HEK293 (cell line): Measurements from ENCODE around the gene PI4KB.

Source experiments
- CTCF ChIA-PET: fragments of 350-600 bp; formaldehyde crosslinking; extraction: SDS; loops from one replicate; lab custom pipeline; 2021; ENCODE audit warnings: antibody characterized with exemption; lab: Yijun Ruan, JAX
- POLR2A ChIA-PET: fragments of 300-600 bp; formaldehyde crosslinking; extraction: SDS; loops from one replicate; lab custom pipeline; 2020; ENCODE audit warnings: antibody characterized with exemption, inconsistent platforms; lab: Yijun Ruan, JAX
- H3K27ac ChIP-seq: fragments of 200-500 bp; sonication (Bioruptor generic); 2 replicates; pipeline ENCODE4 v1.5.1; 2014; ENCODE audit warnings: low read depth, low read length, control low read depth, inconsistent platforms; ENCODE audit errors: extremely low read depth
- H3K36me3 ChIP-seq, 2 experiments: fragments of 200-500 bp in 1 of 2; sonication (Bioruptor generic) in 1 of 2; 1 replicate in 1 of 2; 2 replicates in 1 of 2; pipeline ENCODE4 v1.5.1; 2014 to 2017; ENCODE audit warnings: inconsistent platforms in 2 of 2, low read length in 2 of 2; ENCODE audit not compliant: control insufficient read depth in 2 of 2, insufficient read depth in 1 of 2
- H3K4me1 ChIP-seq: fragments of 200-500 bp; sonication (Bioruptor generic); 2 replicates; pipeline ENCODE4 v1.5.1; 2014; ENCODE audit warnings: mild to moderate bottlenecking, low read length, inconsistent platforms; ENCODE audit not compliant: control insufficient read depth, insufficient read depth
- H3K4me3 ChIP-seq: 2 replicates; pipeline ENCODE4 v1.5.1; 2011; ENCODE audit warnings: low read depth, mild to moderate bottlenecking, control low read depth, low read length, moderate library complexity
- H3K9me3 ChIP-seq: fragments of 200-500 bp; sonication (Bioruptor generic); 2 replicates; pipeline ENCODE4 v1.5.1; 2014; ENCODE audit warnings: low read depth, low read length, inconsistent platforms; ENCODE audit not compliant: control insufficient read depth, insufficient read depth
- IKZF3 ChIP-seq: fragments of 450-650 bp; IDR thresholded peaks from 2 replicates; pipeline ENCODE4 v1.5.0; 2018; ENCODE audit warnings: missing biosample characterization, mild to moderate bottlenecking, missing genetic modification characterization, moderate library complexity
- PRDM1 ChIP-seq: fragments of 450-650 bp; formaldehyde crosslinking; IDR thresholded peaks from 2 replicates; pipeline ENCODE4; 2016; ENCODE audit warnings: missing biosample characterization, missing genetic modification characterization
- RBAK ChIP-seq: fragments of 450-650 bp; formaldehyde crosslinking; IDR thresholded peaks from 2 replicates; pipeline ENCODE4 v1.5.1; 2016; ENCODE audit warnings: missing biosample characterization, missing genetic modification characterization
- SCRT2 ChIP-seq: fragments of 450-650 bp; formaldehyde crosslinking; IDR thresholded peaks from 2 replicates; pipeline ENCODE4 v1.5.1; 2016; ENCODE audit warnings: missing biosample characterization, missing genetic modification characterization
- SP2 ChIP-seq: fragments of 450-650 bp; formaldehyde crosslinking; IDR thresholded peaks from 2 replicates; pipeline ENCODE4 v1.5.1; 2016; ENCODE audit warnings: missing biosample characterization, missing genetic modification characterization
- TCF7L2 ChIP-seq: IDR thresholded peaks from 2 replicates; pipeline ENCODE4 v1.6.1; 2011; ENCODE audit warnings: low read depth, mild to moderate bottlenecking, inconsistent platforms, low read length, moderate library complexity, borderline replicate concordance
- ZFP41 ChIP-seq: fragments of 450-650 bp; formaldehyde crosslinking; IDR thresholded peaks from 2 replicates; pipeline ENCODE4 v1.5.1; 2016; ENCODE audit warnings: missing biosample characterization, missing genetic modification characterization, borderline replicate concordance
- ZNF157 ChIP-seq: fragments of 450-650 bp; formaldehyde crosslinking; IDR thresholded peaks from 2 replicates; pipeline ENCODE4 v1.5.1; 2016; ENCODE audit warnings: missing biosample characterization, missing genetic modification characterization
- ZNF221 ChIP-seq: fragments of 450-650 bp; formaldehyde crosslinking; IDR thresholded peaks from 2 replicates; pipeline ENCODE4 v1.5.1; 2017; ENCODE audit warnings: missing biosample characterization, missing genetic modification characterization, borderline replicate concordance
- ZNF223 ChIP-seq: fragments of 450-650 bp; formaldehyde crosslinking; IDR thresholded peaks from 2 replicates; pipeline ENCODE4 v1.5.1; 2016; ENCODE audit warnings: missing biosample characterization, missing genetic modification characterization
- ZNF350 ChIP-seq: fragments of 450-650 bp; formaldehyde crosslinking; IDR thresholded peaks from 2 replicates; pipeline ENCODE4 v1.5.0; 2017; ENCODE audit warnings: missing biosample characterization, mild to moderate bottlenecking, missing genetic modification characterization
- ZNF473 ChIP-seq: fragments of 450-650 bp; formaldehyde crosslinking; IDR thresholded peaks from 2 replicates; pipeline ENCODE4 v1.5.1; 2017; ENCODE audit warnings: missing biosample characterization, missing genetic modification characterization
- ZNF621 ChIP-seq: fragments of 450-650 bp; formaldehyde crosslinking; IDR thresholded peaks from 2 replicates; pipeline ENCODE4 v1.5.1; 2017; ENCODE audit warnings: missing biosample characterization, missing genetic modification characterization
- ZNF658 ChIP-seq: fragments of 450-650 bp; formaldehyde crosslinking; IDR thresholded peaks from 2 replicates; pipeline ENCODE4; 2016; ENCODE audit warnings: missing biosample characterization, missing genetic modification characterization
- ZNF677 ChIP-seq: fragments of 450-650 bp; IDR thresholded peaks from 2 replicates; pipeline ENCODE4 v1.5.0; 2018; ENCODE audit warnings: missing biosample characterization, mild to moderate bottlenecking, missing genetic modification characterization, moderate library complexity
- TF ChIP-seq, protein P1 (sequence below): fragments of 450-650 bp; formaldehyde crosslinking; IDR thresholded peaks from 2 replicates; pipeline ENCODE4 v1.5.1; 2016; ENCODE audit warnings: missing biosample characterization, missing genetic modification characterization
- TF ChIP-seq, protein P2 (sequence below): fragments of 450-650 bp; formaldehyde crosslinking; IDR thresholded peaks from 2 replicates; pipeline ENCODE4 v1.5.1; 2016; ENCODE audit warnings: missing biosample characterization, missing genetic modification characterization
- TF ChIP-seq, protein P3 (sequence below): fragments of 450-650 bp; formaldehyde crosslinking; IDR thresholded peaks from 2 replicates; pipeline ENCODE4 v1.5.1; 2017; ENCODE audit warnings: missing biosample characterization, missing genetic modification characterization
- TF ChIP-seq, protein P4 (sequence below): sonication (generic); formaldehyde crosslinking; IDR thresholded peaks from 2 replicates; pipeline ENCODE4 v1.8.1; 2022; ENCODE audit warnings: mild to moderate bottlenecking, moderate library complexity, missing genetic modification reagents
- TF ChIP-seq, protein P5 (sequence below): fragments of 450-650 bp; formaldehyde crosslinking; IDR thresholded peaks from 2 replicates; pipeline ENCODE4 v1.5.1; 2016; ENCODE audit warnings: missing biosample characterization, missing genetic modification characterization

PI4KB gene

DNA sequence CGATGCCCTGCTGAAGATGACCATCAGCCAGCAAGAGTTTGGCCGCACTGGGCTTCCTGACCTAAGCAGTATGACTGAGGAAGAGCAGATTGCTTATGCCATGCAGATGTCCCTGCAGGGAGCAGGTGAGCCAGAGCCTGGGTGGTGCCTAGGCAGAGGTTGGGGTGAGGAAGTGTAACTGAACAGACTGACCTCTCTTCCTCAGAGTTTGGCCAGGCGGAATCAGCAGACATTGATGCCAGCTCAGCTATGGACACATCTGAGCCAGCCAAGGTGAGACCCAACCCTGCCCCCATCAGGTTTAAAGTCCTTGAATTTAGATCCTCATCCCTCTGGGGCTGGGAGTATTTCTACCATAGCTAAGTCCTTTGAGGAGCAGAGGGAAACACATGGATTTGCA is 60.9 kb downstream of the PI4KB start (continued):
- TF ChIP-seq, protein P1, sequence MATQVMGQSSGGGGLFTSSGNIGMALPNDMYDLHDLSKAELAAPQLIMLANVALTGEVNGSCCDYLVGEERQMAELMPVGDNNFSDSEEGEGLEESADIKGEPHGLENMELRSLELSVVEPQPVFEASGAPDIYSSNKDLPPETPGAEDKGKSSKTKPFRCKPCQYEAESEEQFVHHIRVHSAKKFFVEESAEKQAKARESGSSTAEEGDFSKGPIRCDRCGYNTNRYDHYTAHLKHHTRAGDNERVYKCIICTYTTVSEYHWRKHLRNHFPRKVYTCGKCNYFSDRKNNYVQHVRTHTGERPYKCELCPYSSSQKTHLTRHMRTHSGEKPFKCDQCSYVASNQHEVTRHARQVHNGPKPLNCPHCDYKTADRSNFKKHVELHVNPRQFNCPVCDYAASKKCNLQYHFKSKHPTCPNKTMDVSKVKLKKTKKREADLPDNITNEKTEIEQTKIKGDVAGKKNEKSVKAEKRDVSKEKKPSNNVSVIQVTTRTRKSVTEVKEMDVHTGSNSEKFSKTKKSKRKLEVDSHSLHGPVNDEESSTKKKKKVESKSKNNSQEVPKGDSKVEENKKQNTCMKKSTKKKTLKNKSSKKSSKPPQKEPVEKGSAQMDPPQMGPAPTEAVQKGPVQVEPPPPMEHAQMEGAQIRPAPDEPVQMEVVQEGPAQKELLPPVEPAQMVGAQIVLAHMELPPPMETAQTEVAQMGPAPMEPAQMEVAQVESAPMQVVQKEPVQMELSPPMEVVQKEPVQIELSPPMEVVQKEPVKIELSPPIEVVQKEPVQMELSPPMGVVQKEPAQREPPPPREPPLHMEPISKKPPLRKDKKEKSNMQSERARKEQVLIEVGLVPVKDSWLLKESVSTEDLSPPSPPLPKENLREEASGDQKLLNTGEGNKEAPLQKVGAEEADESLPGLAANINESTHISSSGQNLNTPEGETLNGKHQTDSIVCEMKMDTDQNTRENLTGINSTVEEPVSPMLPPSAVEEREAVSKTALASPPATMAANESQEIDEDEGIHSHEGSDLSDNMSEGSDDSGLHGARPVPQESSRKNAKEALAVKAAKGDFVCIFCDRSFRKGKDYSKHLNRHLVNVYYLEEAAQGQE (tag by site-specific recombination): no peak

DNA sequence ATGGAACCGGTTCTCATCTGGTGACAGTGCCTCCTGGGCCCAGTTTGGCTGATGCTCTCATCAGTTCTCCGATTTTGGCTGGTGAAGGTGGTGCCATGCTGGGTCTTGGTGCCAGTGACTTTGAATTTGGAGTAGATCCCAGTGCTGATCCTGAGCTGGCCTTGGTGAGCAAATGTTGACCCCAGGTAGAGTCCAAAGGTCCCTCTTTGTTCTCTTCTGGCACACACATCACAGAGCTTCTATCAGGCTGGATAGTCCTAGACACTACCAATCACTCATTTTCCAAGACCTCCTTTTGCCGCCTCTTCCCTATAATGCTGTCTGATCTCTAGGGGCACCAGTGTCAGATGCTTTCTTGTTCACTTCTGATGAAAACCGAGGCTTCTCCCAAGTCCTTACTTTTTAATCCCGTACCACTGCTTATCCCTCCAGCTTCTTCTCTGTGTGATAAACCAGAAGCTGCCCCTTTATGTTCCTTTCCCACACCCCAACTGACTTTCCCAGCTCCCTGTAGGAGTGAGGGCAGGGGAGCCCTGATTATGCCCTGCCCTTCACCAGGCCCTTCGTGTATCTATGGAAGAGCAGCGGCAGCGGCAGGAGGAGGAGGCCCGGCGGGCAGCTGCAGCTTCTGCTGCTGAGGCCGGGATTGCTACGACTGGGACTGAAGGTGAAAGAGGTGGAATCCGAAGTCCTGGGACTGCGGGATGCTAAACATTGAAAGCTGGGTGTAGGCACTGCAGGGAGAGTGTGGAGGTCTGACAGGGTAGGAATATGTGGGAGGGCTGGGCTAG is 61.6 kb downstream of the PI4KB start:
- Histone ChIP-seq H3K27ac (no peak overlapping the region), H3K4me1 (no peaks in the 10 kb centered on the region), H3K9me3 (no peaks in the 10 kb centered on the region), H3K4me3 (no peak overlapping the region), H3K36me3 (peaks cover 45 to 75% of the 10 kb centered on the region in 2 experiments; a peak in 2 of 3 replicates)
- ChIA-PET POLR2A (interaction anchor here (1.1 kb wide), 1 partner anchor 16 kb away, joined by 5 read pairs; the partner anchor contains the start of gene ZNF687), CTCF (interaction anchor here (1.2 kb wide), 1 partner anchor 14 kb away, joined by 6 read pairs; no protein-coding TSS in a partner anchor)
- TF ChIP-seq ZNF621 (tag by site-specific recombination): no peak
- TF ChIP-seq, protein P2, sequence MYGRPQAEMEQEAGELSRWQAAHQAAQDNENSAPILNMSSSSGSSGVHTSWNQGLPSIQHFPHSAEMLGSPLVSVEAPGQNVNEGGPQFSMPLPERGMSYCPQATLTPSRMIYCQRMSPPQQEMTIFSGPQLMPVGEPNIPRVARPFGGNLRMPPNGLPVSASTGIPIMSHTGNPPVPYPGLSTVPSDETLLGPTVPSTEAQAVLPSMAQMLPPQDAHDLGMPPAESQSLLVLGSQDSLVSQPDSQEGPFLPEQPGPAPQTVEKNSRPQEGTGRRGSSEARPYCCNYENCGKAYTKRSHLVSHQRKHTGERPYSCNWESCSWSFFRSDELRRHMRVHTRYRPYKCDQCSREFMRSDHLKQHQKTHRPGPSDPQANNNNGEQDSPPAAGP (tag by site-specific recombination): no peak
- TF ChIP-seq ZNF223: no peak
- TF ChIP-seq ZNF658 (tag by site-specific recombination): no peak
- TF ChIP-seq SCRT2 (tag by site-specific recombination): no peak
- no peak for TF ChIP-seq TCF7L2
- TF ChIP-seq ZNF473 (tag by site-specific recombination): no peak
- TF ChIP-seq, protein P3, sequence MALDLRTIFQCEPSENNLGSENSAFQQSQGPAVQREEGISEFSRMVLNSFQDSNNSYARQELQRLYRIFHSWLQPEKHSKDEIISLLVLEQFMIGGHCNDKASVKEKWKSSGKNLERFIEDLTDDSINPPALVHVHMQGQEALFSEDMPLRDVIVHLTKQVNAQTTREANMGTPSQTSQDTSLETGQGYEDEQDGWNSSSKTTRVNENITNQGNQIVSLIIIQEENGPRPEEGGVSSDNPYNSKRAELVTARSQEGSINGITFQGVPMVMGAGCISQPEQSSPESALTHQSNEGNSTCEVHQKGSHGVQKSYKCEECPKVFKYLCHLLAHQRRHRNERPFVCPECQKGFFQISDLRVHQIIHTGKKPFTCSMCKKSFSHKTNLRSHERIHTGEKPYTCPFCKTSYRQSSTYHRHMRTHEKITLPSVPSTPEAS (tag by site-specific recombination): no peak
- TF ChIP-seq ZNF157 (tag by site-specific recombination): no peak
- TF ChIP-seq ZNF350 (tag by site-specific recombination): no peak
- TF ChIP-seq, protein P4, sequence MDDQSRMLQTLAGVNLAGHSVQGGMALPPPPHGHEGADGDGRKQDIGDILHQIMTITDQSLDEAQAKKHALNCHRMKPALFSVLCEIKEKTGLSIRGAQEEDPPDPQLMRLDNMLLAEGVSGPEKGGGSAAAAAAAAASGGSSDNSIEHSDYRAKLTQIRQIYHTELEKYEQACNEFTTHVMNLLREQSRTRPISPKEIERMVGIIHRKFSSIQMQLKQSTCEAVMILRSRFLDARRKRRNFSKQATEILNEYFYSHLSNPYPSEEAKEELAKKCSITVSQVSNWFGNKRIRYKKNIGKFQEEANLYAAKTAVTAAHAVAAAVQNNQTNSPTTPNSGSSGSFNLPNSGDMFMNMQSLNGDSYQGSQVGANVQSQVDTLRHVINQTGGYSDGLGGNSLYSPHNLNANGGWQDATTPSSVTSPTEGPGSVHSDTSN (CRISPR knock-in tag): no peak
- no peak for TF ChIP-seq SP2 (tag by site-specific recombination)
- TF ChIP-seq RBAK (tag by site-specific recombination): no peak

DNA sequence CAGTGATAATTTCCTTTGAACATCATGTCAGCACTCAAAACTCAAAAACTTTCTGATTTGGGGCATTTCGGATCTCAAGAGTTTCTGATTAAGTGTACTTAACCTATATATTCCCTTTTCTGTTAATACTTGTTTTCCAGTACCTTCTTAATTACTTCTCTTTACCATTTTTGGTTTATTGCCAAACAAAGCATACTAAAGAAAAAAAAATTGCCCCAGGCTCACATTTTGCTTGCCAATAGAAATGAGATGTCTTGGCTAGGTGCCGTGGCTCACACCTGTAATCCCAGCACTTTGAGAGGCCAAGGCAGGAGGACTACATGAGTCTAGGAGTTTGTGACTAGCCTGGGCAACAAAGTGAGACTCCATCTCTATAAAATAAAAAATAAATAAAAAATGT is 67.9 kb downstream of the PI4KB start:
- Histone ChIP-seq H3K4me3 (no peak overlapping the region), H3K4me1 (peaks cover 2% of the 10 kb centered on the region; the same call in 1 of the 2 replicates), H3K27ac (no peak overlapping the region), H3K36me3 (peaks cover 22 to 30% of the 10 kb centered on the region in 2 experiments; a peak in 2 of 3 replicates), H3K9me3 (no peaks in the 10 kb centered on the region)
- ChIA-PET POLR2A (interaction anchor here (1.2 to 1.4 kb wide), 2 partner anchors 22 to 70 kb away, joined by 3 to 4 read pairs; partner anchors contain the start of genes VPS72 and ZNF687), CTCF (no interaction called here)
- no peak for TF ChIP-seq PRDM1 (tag by site-specific recombination)
- no peak for TF ChIP-seq ZNF221 (tag by site-specific recombination)
- TF ChIP-seq ZFP41 (tag by site-specific recombination): no peak
- no peak for TF ChIP-seq ZNF677 (tag by site-specific recombination)
- no peak for TF ChIP-seq TCF7L2
- TF ChIP-seq, protein P4 (CRISPR knock-in tag): no peak
- 0 out of 2 replicates have a peak, but pooled peaks have one; percentile 36 for TF ChIP-seq IKZF3 (tag by site-specific recombination)
- TF ChIP-seq, protein P5, sequence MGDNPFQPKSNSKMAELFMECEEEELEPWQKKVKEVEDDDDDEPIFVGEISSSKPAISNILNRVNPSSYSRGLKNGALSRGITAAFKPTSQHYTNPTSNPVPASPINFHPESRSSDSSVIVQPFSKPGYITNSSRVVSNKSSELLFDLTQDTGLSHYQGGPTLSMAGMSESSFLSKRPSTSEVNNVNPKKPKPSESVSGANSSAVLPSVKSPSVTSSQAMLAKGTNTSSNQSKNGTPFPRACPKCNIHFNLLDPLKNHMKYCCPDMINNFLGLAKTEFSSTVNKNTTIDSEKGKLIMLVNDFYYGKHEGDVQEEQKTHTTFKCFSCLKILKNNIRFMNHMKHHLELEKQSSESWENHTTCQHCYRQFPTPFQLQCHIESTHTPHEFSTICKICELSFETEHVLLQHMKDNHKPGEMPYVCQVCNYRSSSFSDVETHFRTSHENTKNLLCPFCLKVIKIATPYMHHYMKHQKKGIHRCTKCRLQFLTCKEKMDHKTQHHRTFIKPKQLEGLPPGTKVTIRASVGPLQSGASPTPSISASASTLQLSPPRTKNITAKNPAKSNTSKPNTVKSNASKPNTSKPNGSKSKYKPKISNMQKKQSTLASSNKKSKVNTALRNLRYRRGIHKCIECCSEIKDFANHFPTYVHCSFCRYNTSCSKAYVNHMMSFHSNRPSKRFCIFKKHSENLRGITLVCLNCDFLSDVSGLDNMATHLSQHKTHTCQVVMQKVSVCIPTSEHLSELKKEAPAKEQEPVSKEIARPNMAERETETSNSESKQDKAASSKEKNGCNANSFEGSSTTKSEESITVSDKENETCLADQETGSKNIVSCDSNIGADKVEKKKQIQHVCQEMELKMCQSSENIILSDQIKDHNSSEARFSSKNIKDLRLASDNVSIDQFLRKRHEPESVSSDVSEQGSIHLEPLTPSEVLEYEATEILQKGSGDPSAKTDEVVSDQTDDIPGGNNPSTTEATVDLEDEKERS (tag by site-specific recombination): no peak
- TF ChIP-seq ZNF157 (tag by site-specific recombination): no peak
